ENCODE data around the gene L3MBTL3. TPM values are rescaled to one million over a fixed set of nuclear protein-coding genes. Genes with fewer than 3 reads are reported as not detected.
"Not testable (repeated sequence)": the region's sequence is repeated elsewhere in the genome, so short reads cannot be mapped to it uniquely, and the experiment has no call there.

Gene L3MBTL3
- total and polyA plus RNA-seq, 5 donors = 1.4 to 4.1 (median 3.6) TPM

- ATAC-seq; H3K27me3 ChIP-seq (ENCODE audit: control insufficient read depth, insufficient read depth); intact Hi-C loops (cut with DNase I); DNase-seq; H3K27ac ChIP-seq (ENCODE audit: low read length); H3K4me1 ChIP-seq (ENCODE audit: control insufficient read depth, insufficient read depth, low read length); H3K4me3 ChIP-seq (ENCODE audit: low read length); H3K9me3 ChIP-seq (ENCODE audit: control insufficient read depth, low read length): not testable (repeated sequence)
- WGBS = 97% methylated on average over 2 of the region's 4 CpGs
Observed at GRCh38 chr6:130117187-130117701, 98.9 kb downstream of the L3MBTL3 start.

- Histone ChIP-seq H3K9me3 (ENCODE audit: control insufficient read depth, low read length) (no peaks in the 10 kb centered on the region), H3K4me1 (ENCODE audit: control insufficient read depth, insufficient read depth, low read length) (no peaks in the 10 kb centered on the region), H3K27ac (ENCODE audit: low read length) (no peak overlapping the region), H3K27me3 (ENCODE audit: control insufficient read depth, insufficient read depth) (no peaks in the 10 kb centered on the region), H3K4me3 (ENCODE audit: low read length) (no peak overlapping the region)
- ATAC-seq (no peak), DNase-seq (no peak)
- WGBS = 93% methylated on average over 6 of the region's 6 CpGs
- intact Hi-C loops (cut with DNase I) = no loop called here
Observed at GRCh38 chr6:130118236-130118635, 99.9 kb downstream of the L3MBTL3 start.

GRCh38 chr6:130119211-130119610, 100.8 kb downstream of the L3MBTL3 start:
- WGBS = 99% methylated on average over 1 of the region's 1 CpG
- H3K27ac ChIP-seq (ENCODE audit: low read length) = no peak overlapping the region

GRCh38 chr6:130120731-130121130, 102.3 kb downstream of the L3MBTL3 start:
- Histone ChIP-seq H3K27ac (ENCODE audit: low read length) (no peak overlapping the region), H3K4me3 (ENCODE audit: low read length) (no peak overlapping the region), H3K4me1 (ENCODE audit: control insufficient read depth, insufficient read depth, low read length) (no peaks in the 10 kb centered on the region), H3K9me3 (ENCODE audit: control insufficient read depth, low read length) (no peaks in the 10 kb centered on the region), H3K27me3 (ENCODE audit: control insufficient read depth, insufficient read depth) (no peaks in the 10 kb centered on the region)
- intact Hi-C loops (cut with DNase I) = no loop called here
- DNase-seq (no peak), ATAC-seq (no peak)

More at GRCh38 chr6:130119211-130119610, 100.8 kb downstream of the L3MBTL3 start:
- Histone ChIP-seq H3K4me1 (ENCODE audit: control insufficient read depth, insufficient read depth, low read length) (no peaks in the 10 kb centered on the region), H3K27me3 (ENCODE audit: control insufficient read depth, insufficient read depth) (no peaks in the 10 kb centered on the region), H3K4me3 (ENCODE audit: low read length) (no peak overlapping the region), H3K9me3 (ENCODE audit: control insufficient read depth, low read length) (no peaks in the 10 kb centered on the region)
- intact Hi-C loops (cut with DNase I) = no loop called here
- ATAC-seq = no peak
- no peak for DNase-seq

GRCh38 chr6:130122243-130122642, 103.9 kb downstream of the L3MBTL3 start:
- intact Hi-C loops (cut with DNase I) = no loop called here
- Histone ChIP-seq H3K27me3 (ENCODE audit: control insufficient read depth, insufficient read depth) (no peaks in the 10 kb centered on the region), H3K4me3 (ENCODE audit: low read length) (no peak overlapping the region), H3K9me3 (ENCODE audit: control insufficient read depth, low read length) (no peaks in the 10 kb centered on the region), H3K4me1 (ENCODE audit: control insufficient read depth, insufficient read depth, low read length) (no peaks in the 10 kb centered on the region), H3K27ac (ENCODE audit: low read length) (no peak overlapping the region)
- DNase-seq (no peak), ATAC-seq (no peak)
- 80% methylated on average over 2 of the region's 2 CpGs for WGBS

GRCh38 chr6:130127195-130127594, 108.8 kb downstream of the L3MBTL3 start:
- 51% methylated on average over 2 of the region's 2 CpGs for WGBS
- intact Hi-C loops (cut with DNase I) = no loop called here
- Histone ChIP-seq H3K9me3 (ENCODE audit: control insufficient read depth, low read length) (no peaks in the 10 kb centered on the region), H3K27ac (ENCODE audit: low read length) (no peak overlapping the region), H3K27me3 (ENCODE audit: control insufficient read depth, insufficient read depth) (no peaks in the 10 kb centered on the region), H3K4me3 (ENCODE audit: low read length) (no peak overlapping the region), H3K4me1 (ENCODE audit: control insufficient read depth, insufficient read depth, low read length) (no peaks in the 10 kb centered on the region)
- ATAC-seq (no peak), DNase-seq (no peak)

GRCh38 chr6:130128326-130128725, 109.9 kb downstream of the L3MBTL3 start:
- no peak for ATAC-seq
- no peaks in the 10 kb centered on the region for H3K27me3 ChIP-seq (ENCODE audit: control insufficient read depth, insufficient read depth)
- whole genome bisulfite sequencing = 87% methylated on average over 5 of the region's 5 CpGs
- intact Hi-C loops (cut with DNase I) = no loop called here
- no peak overlapping the region for H3K4me3 ChIP-seq (ENCODE audit: low read length)
- H3K9me3 ChIP-seq (ENCODE audit: control insufficient read depth, low read length) = no peaks in the 10 kb centered on the region
- H3K4me1 ChIP-seq (ENCODE audit: control insufficient read depth, insufficient read depth, low read length) = no peaks in the 10 kb centered on the region
- H3K27ac ChIP-seq (ENCODE audit: low read length) = no peak overlapping the region
- no peak for DNase-seq

GRCh38 chr6:130129762-130130246, 111.4 kb downstream of the L3MBTL3 start:
- WGBS = 91% methylated on average over 6 of the region's 6 CpGs

GRCh38 chr6:130132286-130132701, 113.9 kb downstream of the L3MBTL3 start:
- 79% methylated on average over 6 of the region's 6 CpGs for WGBS
- DNase-seq (peak in 1 of 3 donors; percentile 45), ATAC-seq (no peak)
- Histone ChIP-seq H3K4me3 (ENCODE audit: low read length) (no peak overlapping the region), H3K4me1 (ENCODE audit: control insufficient read depth, insufficient read depth, low read length) (no peaks in the 10 kb centered on the region), H3K9me3 (ENCODE audit: control insufficient read depth, low read length) (no peaks in the 10 kb centered on the region), H3K27me3 (ENCODE audit: control insufficient read depth, insufficient read depth) (no peaks in the 10 kb centered on the region), H3K27ac (ENCODE audit: low read length) (no peak overlapping the region)
- intact Hi-C loops (cut with DNase I) = no loop called here

More at GRCh38 chr6:130129762-130130246, 111.4 kb downstream of the L3MBTL3 start:
- ATAC-seq (no peak), DNase-seq (no peak)
- Histone ChIP-seq H3K9me3 (ENCODE audit: control insufficient read depth, low read length) (no peaks in the 10 kb centered on the region), H3K4me1 (ENCODE audit: control insufficient read depth, insufficient read depth, low read length) (no peaks in the 10 kb centered on the region), H3K4me3 (ENCODE audit: low read length) (no peak overlapping the region), H3K27me3 (ENCODE audit: control insufficient read depth, insufficient read depth) (no peaks in the 10 kb centered on the region), H3K27ac (ENCODE audit: low read length) (no peak overlapping the region)
- intact Hi-C loops (cut with DNase I) = no loop called here

GRCh38 chr6:130134582-130134981, 116.2 kb downstream of the L3MBTL3 start:
- 85% methylated on average over 2 of the region's 2 CpGs for WGBS
- H3K27me3 ChIP-seq (ENCODE audit: control insufficient read depth, insufficient read depth) = no peaks in the 10 kb centered on the region

GRCh38 chr6:130136798-130137197, 118.4 kb downstream of the L3MBTL3 start:
- DNase-seq (no peak), ATAC-seq (no peak)
- H3K27me3 ChIP-seq (ENCODE audit: control insufficient read depth, insufficient read depth) = no peaks in the 10 kb centered on the region
- intact Hi-C loops (cut with DNase I) = no loop called here
- H3K4me3 ChIP-seq (ENCODE audit: low read length) = no peak overlapping the region
- WGBS = 93% methylated on average over 2 of the region's 2 CpGs
- no peaks in the 10 kb centered on the region for H3K9me3 ChIP-seq (ENCODE audit: control insufficient read depth, low read length)
- no peaks in the 10 kb centered on the region for H3K4me1 ChIP-seq (ENCODE audit: control insufficient read depth, insufficient read depth, low read length)
- H3K27ac ChIP-seq (ENCODE audit: low read length) = no peak overlapping the region

More at GRCh38 chr6:130134582-130134981, 116.2 kb downstream of the L3MBTL3 start:
- ATAC-seq = no peak
- no peak overlapping the region for H3K4me3 ChIP-seq (ENCODE audit: low read length)
- no peak overlapping the region for H3K27ac ChIP-seq (ENCODE audit: low read length)
- no peak for DNase-seq
- intact Hi-C loops (cut with DNase I) = no loop called here
- no peaks in the 10 kb centered on the region for H3K4me1 ChIP-seq (ENCODE audit: control insufficient read depth, insufficient read depth, low read length)
- H3K9me3 ChIP-seq (ENCODE audit: control insufficient read depth, low read length) = no peaks in the 10 kb centered on the region

Measured in right cardiac atrium (tissue), 5 donors.